IPS-15b (cell line): ENCODE measurements around the gene TSEN54.
"Not testable (repeated sequence)": the region's sequence is repeated elsewhere in the genome, so short reads cannot be mapped to it uniquely, and the experiment has no call there.

Source experiments
- H3K27me3 ChIP-seq: one replicate; pipeline ENCODE4 v1.6.1; 2013; ENCODE audit warnings: low read length; ENCODE audit not compliant: control insufficient read depth, insufficient read depth
- H3K36me3 ChIP-seq: one replicate; pipeline ENCODE4 v1.6.1; 2013; ENCODE audit warnings: low read length; ENCODE audit not compliant: control insufficient read depth, insufficient read depth
- H3K4me1 ChIP-seq: one replicate; pipeline ENCODE4 v1.6.1; 2013; ENCODE audit warnings: mild to moderate bottlenecking, low read length; ENCODE audit not compliant: control insufficient read depth, insufficient read depth
- H3K4me3 ChIP-seq: one replicate; pipeline ENCODE4 v1.5.1; 2013; ENCODE audit warnings: low read depth, low read length
- H3K9ac ChIP-seq: one replicate; pipeline ENCODE4 v1.6.1; 2013; ENCODE audit warnings: low read depth, mild to moderate bottlenecking, low read length
- H3K9me3 ChIP-seq: one replicate; pipeline ENCODE4 v1.6.1; 2013; ENCODE audit warnings: mild to moderate bottlenecking, low read length; ENCODE audit not compliant: control insufficient read depth, insufficient read depth

TSEN54 gene

GRCh38 chr17:75516619-75517296 is 430 bp downstream of the TSEN54 start:
- Histone ChIP-seq H3K4me1 (peaks cover 5% of the 10 kb centered on the region), H3K9ac (no peak overlapping the region)

GRCh38 chr17:75517297-75517865 is 1.1 kb downstream of the TSEN54 start:
- Histone ChIP-seq H3K9ac (no peak overlapping the region), H3K27me3 (no peaks in the 10 kb centered on the region), H3K4me1 (peaks cover 5% of the 10 kb centered on the region), H3K9me3 (no peaks in the 10 kb centered on the region), H3K4me3 (peak overlapping the region; percentile 75), H3K36me3 (peaks cover 16% of the 10 kb centered on the region)

More at GRCh38 chr17:75516619-75517296, 430 bp downstream of the TSEN54 start:
- Histone ChIP-seq H3K27me3 (no peaks in the 10 kb centered on the region), H3K4me3 (peak overlapping the region; percentile 75), H3K9me3 (no peaks in the 10 kb centered on the region), H3K36me3 (peaks cover 13% of the 10 kb centered on the region)

- Histone ChIP-seq H3K9me3 (no peaks in the 10 kb centered on the region), H3K36me3 (peaks cover 18% of the 10 kb centered on the region), H3K4me3 (no peak overlapping the region), H3K4me1 (peaks cover 5% of the 10 kb centered on the region), H3K9ac (no peak overlapping the region), H3K27me3 (no peaks in the 10 kb centered on the region)
Observed at GRCh38 chr17:75518201-75518600, 1.9 kb downstream of the TSEN54 start.

- no peak overlapping the region for H3K9ac ChIP-seq
- H3K4me3 ChIP-seq, result no peak overlapping the region
- peaks cover 15% of the 10 kb centered on the region for H3K36me3 ChIP-seq
- no peaks in the 10 kb centered on the region for H3K9me3 ChIP-seq
- H3K27me3 ChIP-seq, result no peaks in the 10 kb centered on the region
- peaks cover 5% of the 10 kb centered on the region for H3K4me1 ChIP-seq
Observed at GRCh38 chr17:75518983-75519537, 2.7 kb downstream of the TSEN54 start.

- H3K9me3 ChIP-seq, H3K27me3 ChIP-seq, H3K4me3 ChIP-seq, H3K4me1 ChIP-seq, H3K9ac ChIP-seq: not testable (repeated sequence)
- peaks cover 18% of the 10 kb centered on the region for H3K36me3 ChIP-seq
Observed at GRCh38 chr17:75520413-75520812, 4.1 kb downstream of the TSEN54 start.

GRCh38 chr17:75521290-75521689 is 5.0 kb downstream of the TSEN54 start:
- Histone ChIP-seq H3K36me3 (peaks cover 18% of the 10 kb centered on the region), H3K9ac (no peak overlapping the region)

GRCh38 chr17:75521951-75522727 is 5.8 kb downstream of the TSEN54 start:
- H3K27me3 ChIP-seq, result peaks cover 2% of the 10 kb centered on the region
- peaks cover 18% of the 10 kb centered on the region for H3K36me3 ChIP-seq
- H3K4me1 ChIP-seq, result peaks cover 7% of the 10 kb centered on the region
- H3K4me3 ChIP-seq, result no peak overlapping the region
- H3K9me3 ChIP-seq, result no peaks in the 10 kb centered on the region
- H3K9ac ChIP-seq, result no peak overlapping the region

More at GRCh38 chr17:75521290-75521689, 5.0 kb downstream of the TSEN54 start:
- H3K27me3 ChIP-seq, result no peaks in the 10 kb centered on the region
- no peaks in the 10 kb centered on the region for H3K9me3 ChIP-seq
- H3K4me1 ChIP-seq, result peaks cover 7% of the 10 kb centered on the region
- H3K4me3 ChIP-seq, result no peak overlapping the region

- H3K4me1 ChIP-seq, result peaks cover 2% of the 10 kb centered on the region
- H3K9me3 ChIP-seq, result no peaks in the 10 kb centered on the region
- H3K9ac ChIP-seq, result no peak overlapping the region
- H3K4me3 ChIP-seq, result no peak overlapping the region
- H3K27me3 ChIP-seq, result peaks cover 3% of the 10 kb centered on the region
- H3K36me3 ChIP-seq, result peaks cover 18% of the 10 kb centered on the region
Observed at GRCh38 chr17:75523647-75524046, 7.3 kb downstream of the TSEN54 start.

- Histone ChIP-seq H3K9ac (peak overlapping the region; percentile 62), H3K36me3 (peaks cover 18% of the 10 kb centered on the region)
Observed at GRCh38 chr17:75524269-75524969, 8.1 kb downstream of the TSEN54 start.

GRCh38 chr17:75524970-75525805 is 8.9 kb downstream of the TSEN54 start, which contains the start of gene LLGL2:
TSS of gene LLGL2 (plus strand) at chr17:75525697. CDS start at chr17:75543427, 17,730 bp downstream.
- H3K4me3 ChIP-seq, result peak within 1 kb of the TSS; percentile 69
- peak within 1 kb of the TSS; percentile 76 for H3K9ac ChIP-seq

More at GRCh38 chr17:75524269-75524969, 8.1 kb downstream of the TSEN54 start:
- peaks cover 2% of the 10 kb centered on the region for H3K4me1 ChIP-seq
- H3K9me3 ChIP-seq, result no peaks in the 10 kb centered on the region
- H3K4me3 ChIP-seq, result peak overlapping the region; percentile 51
- H3K27me3 ChIP-seq, result peaks cover 3% of the 10 kb centered on the region

More at GRCh38 chr17:75524970-75525805, 8.9 kb downstream of the TSEN54 start, which contains the start of gene LLGL2:
- peaks cover 3% of the 10 kb centered on the region for H3K27me3 ChIP-seq
- no peaks in the 10 kb centered on the region for H3K9me3 ChIP-seq
- peaks cover 18% of the 10 kb centered on the region for H3K36me3 ChIP-seq
- peaks cover 2% of the 10 kb centered on the region for H3K4me1 ChIP-seq
